ENCODE measurements around the gene DGKI. TPM values are rescaled to one million over a fixed set of nuclear protein-coding genes. Genes with fewer than 3 reads are reported as not detected.

DGKI gene
- total RNA-seq, 1 experiment from 2014 or later = 0.55 TPM

- H3K36me3 Mint-ChIP-seq (ENCODE audit: insufficient read depth in 1 of 3, low read depth in 3 of 3) = no peaks in the 10 kb centered on the region
- Histone ChIP-seq H4K8ac (replicated peaks; ENCODE audit: insufficient read length, low read depth, low read length) (no peak overlapping the region), H4K91ac (ENCODE audit: insufficient read length, low read depth, low read length) (no peak overlapping the region), H3K4me1 (ENCODE audit: insufficient read depth, low read length) (peaks cover 5% of the 10 kb centered on the region; the same call in 1 of the 2 replicates), H3K18ac (ENCODE audit: insufficient read length, low read depth, low read length) (no peak overlapping the region), H3K23ac (ENCODE audit: insufficient read length, low read depth, low read length) (no peak overlapping the region), H2AK5ac (ENCODE audit: insufficient read length, low read length) (no peak overlapping the region), H3K9me3 (ENCODE audit: control insufficient read depth, low read depth, low read length) (no peaks in the 10 kb centered on the region), H3K27me3 (ENCODE audit: insufficient read depth, low read length) (no peaks in the 10 kb centered on the region), H2BK5ac (ENCODE audit: insufficient read length, low read length) (no peak overlapping the region), H4K20me1 (ENCODE audit: control insufficient read depth, insufficient read depth, insufficient read length) (no peaks in the 10 kb centered on the region), H2BK20ac (ENCODE audit: low read depth, low read length, poor library complexity, severe bottlenecking) (no peak overlapping the region), H3K27ac (ENCODE audit: insufficient read length, low read depth, low read length) (no peak overlapping the region), H3K4ac (ENCODE audit: low read depth, low read length) (no peak overlapping the region), H4K5ac (ENCODE audit: insufficient read length, low read depth, low read length) (no peak overlapping the region), H2BK120ac (ENCODE audit: low read depth, low read length, poor library complexity, severe bottlenecking) (no peak overlapping the region), H2BK12ac (ENCODE audit: insufficient read length, low read depth, low read length) (no peak overlapping the region), H3K23me2 (ENCODE audit: insufficient read length, low read depth, low read length, poor library complexity, severe bottlenecking) (no peaks in the 10 kb centered on the region), H3K79me2 (ENCODE audit: insufficient read depth, low read length) (no peaks in the 10 kb centered on the region), H2AFZ (ENCODE audit: low read length) (no peak overlapping the region), H2BK15ac (ENCODE audit: low read depth, low read length) (no peak overlapping the region), H3T11ph (ENCODE audit: low read length) (no peak overlapping the region), H3K4me2 (ENCODE audit: insufficient read depth, insufficient read length, low read length) (no peak overlapping the region), H3K9ac (ENCODE audit: extremely low read depth, insufficient read length, low read length) (no peak overlapping the region), H3K14ac (ENCODE audit: insufficient read depth, low read length) (no peak overlapping the region), H3K79me1 (ENCODE audit: insufficient read depth, low read depth, low read length, poor library complexity, severe bottlenecking) (no peaks in the 10 kb centered on the region), H3K56ac (ENCODE audit: insufficient read length, low read depth, low read length) (no peak overlapping the region)
- no CpG with 5 or more reads among the region's 2 CpGs for WGBS (ENCODE audit: extremely low coverage, insufficient read length, low lambda C conversion rate)
- H3K27me3 Mint-ChIP-seq (ENCODE audit: low read depth) = peaks cover 2% of the 10 kb centered on the region
- H3K9me3 Mint-ChIP-seq = no peaks in the 10 kb centered on the region; a peak in 1 of 5 replicates
- DNase-seq = no peak
- no peak overlapping the region for H3K27ac Mint-ChIP-seq
- H3K4me3 Mint-ChIP-seq = no peak overlapping the region
- no peak for TF ChIP-seq CTCF (conservative IDR thresholded peaks at IDR 0.05)
- H3K4me1 Mint-ChIP-seq = peaks cover 14 to 17% of the 10 kb centered on the region in 2 experiments
Observed at GRCh38 chr7:137507096-137507495, 339.7 kb downstream of the DGKI start.
